NCI-H345 (cell line): ENCODE results near the gene RXFP3.

Source experiments
- DNase-seq: peaks from one replicate; lab custom pipeline; 2025; lab: John Stamatoyannopoulos, UW

The RXFP3 gene

GRCh38 chr5:33981408-33982162 lies 45.4 kb downstream of the RXFP3 start:
- DNase-seq = no peak

GRCh38 chr5:33984178-33984577 lies 48.0 kb downstream of the RXFP3 start:
- no peak for DNase-seq

GRCh38 chr5:33984671-33985124 lies 48.5 kb downstream of the RXFP3 start, which contains the start of gene SLC45A2:
SLC45A2 (minus strand) TSS chr5:33984693; CDS start chr5:33984583, 110 bp downstream.
- DNase-seq = no peak

GRCh38 chr5:33985447-33985846 lies 49.3 kb downstream of the RXFP3 start:
- DNase-seq = no peak
